ACHN (cell line): ENCODE data around the gene POU2F3.
A peak's percentile ranks its signal among the peaks of the same experiment; 100 is the strongest.

Source experiments
- DNase-seq: peaks from one replicate; pipeline ENCODE4 v3.0.0-alpha.2; 2015
- in situ Hi-C: cut with HindIII; loops from 2 replicates; pipeline ENCODE4 v1.10.0; 2017; ENCODE audit warnings: low sequenced_read_pairs, low pct_ligation_motif_present, low pct_unique_long_range_greater_than_20kb

POU2F3 gene

GRCh38 chr11:120344302-120345004 is 104.5 kb downstream of the POU2F3 start:
- peak; percentile 64 for DNase-seq
- in situ Hi-C loops, result no loop called here

- in situ Hi-C loops, result no loop called here
- DNase-seq, result no peak
Measured at GRCh38 chr11:120346233-120346632, 106.3 kb downstream of the POU2F3 start.

- in situ Hi-C loops, result no loop called here
- no peak for DNase-seq
Measured at GRCh38 chr11:120350637-120351036, 110.7 kb downstream of the POU2F3 start.

GRCh38 chr11:120352405-120352804 is 112.5 kb downstream of the POU2F3 start:
- in situ Hi-C loops, result no loop called here
- no peak for DNase-seq

GRCh38 chr11:120354068-120354467 is 114.1 kb downstream of the POU2F3 start:
- in situ Hi-C loops, result no loop called here
- DNase-seq, result no peak

- DNase-seq, result no peak
- in situ Hi-C loops, result no loop called here
Measured at GRCh38 chr11:120354779-120355178, 114.8 kb downstream of the POU2F3 start.

GRCh38 chr11:120357620-120358019 is 117.7 kb downstream of the POU2F3 start:
- in situ Hi-C loops, result no loop called here
- DNase-seq, result no peak

GRCh38 chr11:120358729-120359128 is 118.8 kb downstream of the POU2F3 start:
- DNase-seq, result no peak
- in situ Hi-C loops, result no loop called here

- in situ Hi-C loops, result no loop called here
- DNase-seq, result no peak
Measured at GRCh38 chr11:120363436-120363835, 123.5 kb downstream of the POU2F3 start.

GRCh38 chr11:120365512-120365911 is 125.6 kb downstream of the POU2F3 start:
- DNase-seq, result no peak
- in situ Hi-C loops, result no loop called here
